Activated T-helper 17 cell treated with anti-CD3 and anti-CD28 coated beads, Interleukin-2, amount 50 U/mL, for 72 hours (primary cell): ENCODE measurements around the gene PCSK7. TPM values are rescaled to one million over a fixed set of nuclear protein-coding genes. Genes with fewer than 3 reads are reported as not detected.
"Not testable (repeated sequence)": the region's sequence is repeated elsewhere in the genome, so short reads cannot be mapped to it uniquely, and the experiment has no call there.

Source experiments
- ATAC-seq: fragments of 150-1000 bp; cut with Tn5 transposase; replicated peaks from 2 replicates; pipeline ENCODE4 v1.10.0; 2021; ENCODE audit warnings: mild to moderate bottlenecking, moderate library complexity
- H3K27ac Mint-ChIP-seq: one replicate; pipeline ENCODE4 v1.8.0; 2022; ENCODE audit warnings: mixed read lengths
- H3K27me3 Mint-ChIP-seq: one replicate; pipeline ENCODE4 v1.8.0; 2022; ENCODE audit warnings: mixed read lengths
- H3K36me3 Mint-ChIP-seq: one replicate; pipeline ENCODE4 v1.8.0; 2022; ENCODE audit warnings: low read depth, mild to moderate bottlenecking, mixed read lengths
- H3K4me1 Mint-ChIP-seq: one replicate; pipeline ENCODE4 v1.8.0; 2022; ENCODE audit warnings: mixed read lengths
- H3K4me3 Mint-ChIP-seq: one replicate; pipeline ENCODE4 v1.8.0; 2022; ENCODE audit warnings: mild to moderate bottlenecking, mixed read lengths
- H3K9me3 Mint-ChIP-seq: one replicate; pipeline ENCODE4 v1.8.0; 2022; ENCODE audit warnings: mixed read lengths
- total RNA-seq, 2 donors: library from RNA; stranded (reverse); gene quantifications; one replicate each; pipeline ENCODE4 v1.2.3, GENCODE V29; 2022

PCSK7 gene
- total RNA-seq, 2 donors from 2014 or later: 101 to 106 TPM

DNA sequence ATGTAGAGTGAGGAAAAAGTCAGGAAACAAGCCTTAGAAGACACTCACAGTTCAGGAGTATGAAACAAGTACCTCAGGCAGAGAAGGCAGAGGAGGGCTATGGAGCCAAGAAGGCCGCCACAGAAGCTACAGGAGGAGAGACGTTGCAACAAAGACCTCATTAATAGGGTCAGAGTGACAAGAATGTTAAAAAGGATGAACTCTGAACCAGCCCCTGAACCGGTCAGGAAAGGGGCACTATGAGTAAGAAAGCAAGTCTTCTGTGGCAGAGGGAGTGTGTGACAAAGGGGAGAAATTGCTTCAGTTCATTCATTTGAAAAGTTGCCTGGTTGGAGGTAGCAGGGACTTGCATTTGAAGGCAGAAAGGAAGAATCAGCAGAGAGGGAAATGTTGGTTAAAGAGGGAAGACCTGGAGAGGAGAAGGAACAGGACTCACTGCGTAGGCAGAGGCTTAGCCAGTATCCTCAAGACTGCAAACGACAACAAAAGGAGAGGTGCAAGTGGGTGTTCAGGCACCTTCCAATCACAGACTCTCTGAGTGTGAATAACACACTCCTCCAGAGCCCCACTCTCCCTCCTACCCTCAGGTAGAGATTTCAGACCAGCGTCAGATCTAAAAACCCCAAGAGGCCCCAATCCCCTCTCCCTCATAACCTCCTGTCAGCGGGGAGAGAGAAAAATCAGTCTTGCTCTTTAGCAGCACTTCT is 17.3 kb downstream of the PCSK7 start:
- Mint-ChIP-seq H3K4me3 (no peak overlapping the region), H3K4me1 (peaks cover 10% of the 10 kb centered on the region), H3K36me3 (peaks cover 100% of the 10 kb centered on the region), H3K9me3 (no peaks in the 10 kb centered on the region), H3K27me3 (no peaks in the 10 kb centered on the region), H3K27ac (peak overlapping the region; percentile 28)
- no peak for ATAC-seq

DNA sequence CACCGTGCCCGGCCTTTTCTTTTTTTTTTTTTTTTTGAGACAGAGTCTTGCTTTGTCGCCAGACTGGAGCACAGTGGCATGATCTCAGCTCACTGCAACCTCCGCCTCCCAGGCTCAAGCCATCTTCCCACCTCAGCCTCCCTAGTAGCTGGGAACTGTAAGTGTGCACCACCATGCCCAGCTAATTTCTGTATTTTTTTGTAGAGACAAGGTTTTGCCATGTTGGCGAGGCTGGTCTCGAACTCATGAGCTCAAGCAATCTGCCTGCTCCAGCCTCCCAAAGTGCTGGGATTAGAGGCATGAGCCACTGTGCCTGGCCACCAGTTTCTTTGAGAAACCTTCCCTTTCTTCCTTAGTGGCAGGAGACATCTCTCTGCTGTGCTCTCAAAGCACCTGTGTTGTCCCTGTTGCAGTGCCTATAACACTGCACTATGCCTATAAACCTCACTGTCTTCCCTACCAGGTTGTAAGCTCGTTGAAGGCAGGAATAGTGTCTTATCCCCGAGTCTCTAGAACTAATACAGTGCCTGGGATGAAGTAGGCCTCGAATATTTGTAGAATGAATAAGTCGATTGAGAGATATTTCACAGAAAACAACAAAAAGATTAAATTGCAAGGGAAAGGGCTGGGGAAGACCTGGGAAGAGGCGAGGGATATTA is 19.0 kb downstream of the PCSK7 start:
- H3K27ac Mint-ChIP-seq: no peak overlapping the region
- H3K4me3 Mint-ChIP-seq: no peak overlapping the region
- H3K36me3 Mint-ChIP-seq: peaks cover 88% of the 10 kb centered on the region
- ATAC-seq: no peak
- peaks cover 6% of the 10 kb centered on the region for H3K4me1 Mint-ChIP-seq
- no peaks in the 10 kb centered on the region for H3K9me3 Mint-ChIP-seq
- H3K27me3 Mint-ChIP-seq: no peaks in the 10 kb centered on the region

DNA sequence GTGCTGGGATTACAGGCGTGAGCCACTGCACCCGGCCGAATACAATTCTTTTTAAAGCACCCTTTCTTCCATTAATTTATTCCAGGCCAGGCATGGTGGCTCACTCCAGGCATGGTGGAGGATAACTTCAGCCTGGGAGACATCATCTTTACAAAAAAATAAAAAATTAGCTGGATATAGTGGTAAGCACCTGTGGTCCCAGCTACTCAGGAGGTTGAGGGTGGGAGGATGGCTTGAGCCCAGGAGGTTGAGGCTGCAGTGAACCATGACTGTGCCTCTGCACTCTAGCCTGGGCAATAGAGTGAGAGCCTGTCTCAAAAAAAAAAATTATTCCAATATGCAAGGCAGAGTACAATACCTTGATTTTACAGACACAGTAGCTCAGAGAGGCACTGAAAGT is 21.3 kb downstream of the PCSK7 start:
- no peak overlapping the region for H3K4me3 Mint-ChIP-seq
- H3K27ac Mint-ChIP-seq: no peak overlapping the region
- ATAC-seq: no peak
- H3K4me1 Mint-ChIP-seq: peaks cover 6% of the 10 kb centered on the region
- H3K9me3 Mint-ChIP-seq: no peaks in the 10 kb centered on the region
- peaks cover 73% of the 10 kb centered on the region for H3K36me3 Mint-ChIP-seq
- H3K27me3 Mint-ChIP-seq: no peaks in the 10 kb centered on the region

DNA sequence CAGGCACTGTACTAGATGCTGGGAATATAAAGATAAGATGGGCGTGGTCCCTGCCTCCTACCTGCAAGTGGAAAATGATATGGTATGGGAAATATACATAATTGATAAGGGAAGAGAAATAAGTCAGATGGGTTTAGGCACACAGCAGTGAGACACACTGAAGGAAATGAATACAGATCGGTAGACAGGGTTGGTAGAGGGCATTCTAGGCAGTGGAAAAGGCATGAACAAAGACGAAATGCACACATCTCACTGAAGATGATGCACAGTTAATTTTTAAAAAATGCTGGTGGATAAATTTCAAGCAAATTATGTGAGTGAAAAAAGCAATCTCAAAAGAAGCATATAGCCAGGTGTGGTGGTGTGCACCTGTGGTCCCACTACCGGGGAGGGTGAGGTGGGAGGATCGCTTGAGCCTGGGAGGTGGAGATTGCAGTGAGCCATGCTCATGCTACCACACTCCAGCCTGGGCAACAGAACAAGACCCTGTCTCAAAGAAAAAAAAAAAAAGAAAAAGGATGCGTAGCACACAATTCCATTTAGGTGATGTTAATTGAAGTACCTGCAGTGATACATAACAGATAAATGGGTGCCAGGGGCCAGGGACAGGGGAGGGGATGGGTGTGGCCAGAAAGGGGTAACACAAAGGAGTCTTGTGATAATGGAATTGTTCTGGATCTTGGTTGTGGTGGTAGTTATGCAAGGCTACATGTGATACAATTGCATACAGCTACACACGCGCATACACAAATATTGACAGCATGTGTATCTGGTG is 22.3 kb downstream of the PCSK7 start:
- H3K4me3 Mint-ChIP-seq, H3K4me1 Mint-ChIP-seq, H3K27ac Mint-ChIP-seq, ATAC-seq, H3K27me3 Mint-ChIP-seq, H3K9me3 Mint-ChIP-seq: not testable (repeated sequence)
- H3K36me3 Mint-ChIP-seq: peaks cover 73% of the 10 kb centered on the region

DNA sequence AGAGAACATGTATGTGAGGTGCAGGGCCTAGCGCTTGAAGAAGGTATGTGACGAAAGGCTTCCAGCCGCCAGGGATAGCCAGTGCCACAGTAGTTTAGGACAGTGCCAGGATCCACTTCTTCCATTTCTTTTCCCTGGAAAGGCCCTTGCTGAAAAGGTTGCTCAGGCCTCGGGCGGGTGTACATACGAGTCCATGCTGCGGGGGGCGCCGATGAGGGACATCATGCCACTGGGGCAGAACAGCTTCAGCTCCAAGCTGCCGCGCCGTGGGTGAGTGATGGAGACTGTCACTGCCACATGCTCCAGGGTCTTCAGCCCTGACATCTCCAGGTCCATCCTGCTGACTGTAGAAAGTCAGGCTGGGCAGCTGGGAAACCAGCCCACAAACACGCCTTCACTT is 23.2 kb downstream of the PCSK7 start:
- not testable (repeated sequence) for H3K4me1 Mint-ChIP-seq, H3K4me3 Mint-ChIP-seq, ATAC-seq, H3K27me3 Mint-ChIP-seq, H3K27ac Mint-ChIP-seq, H3K9me3 Mint-ChIP-seq
- peaks cover 73% of the 10 kb centered on the region for H3K36me3 Mint-ChIP-seq

DNA sequence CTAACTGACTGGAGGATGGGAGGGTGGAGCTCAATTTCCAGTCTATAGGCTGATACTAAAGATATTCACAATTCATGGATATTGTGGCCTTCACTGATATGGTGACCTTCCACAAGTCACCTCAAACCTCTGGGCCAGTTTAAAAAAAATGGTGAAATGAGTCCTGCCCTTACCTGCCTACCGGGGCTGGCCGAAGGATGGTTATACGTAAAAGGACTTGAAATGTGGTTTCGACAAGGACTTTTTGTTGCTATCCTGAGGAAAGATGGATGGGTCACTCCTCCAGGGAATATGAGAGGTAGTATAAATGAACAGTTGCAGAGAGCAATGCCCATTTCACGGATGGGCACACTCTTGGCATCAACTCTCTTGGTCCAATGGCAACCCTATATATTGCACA is 24.4 kb downstream of the PCSK7 start:
- not testable (repeated sequence) for H3K27me3 Mint-ChIP-seq, H3K4me3 Mint-ChIP-seq, H3K9me3 Mint-ChIP-seq, H3K4me1 Mint-ChIP-seq, H3K27ac Mint-ChIP-seq, ATAC-seq
- peaks cover 70% of the 10 kb centered on the region for H3K36me3 Mint-ChIP-seq

DNA sequence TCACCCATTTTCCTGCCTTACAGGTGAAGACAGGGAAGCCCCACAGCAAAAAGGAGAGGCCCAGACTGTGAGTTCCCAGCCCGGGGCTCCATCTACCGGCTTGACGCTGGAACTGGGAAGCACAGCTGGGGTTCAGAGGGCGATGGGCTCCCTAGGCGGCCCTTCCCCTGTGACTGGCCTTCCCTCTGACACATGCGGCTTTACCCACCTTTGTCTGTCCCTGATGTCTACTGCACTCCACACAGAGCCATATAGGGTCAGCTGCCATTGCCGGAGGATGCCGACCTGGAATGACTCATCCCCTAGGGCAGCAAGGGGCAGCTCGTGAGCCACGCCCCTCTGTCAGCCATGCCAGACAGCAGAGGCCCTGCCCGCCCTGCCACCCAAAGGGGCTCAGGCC is 25.0 kb downstream of the PCSK7 start:
- H3K4me3 Mint-ChIP-seq, ATAC-seq, H3K4me1 Mint-ChIP-seq, H3K27me3 Mint-ChIP-seq, H3K9me3 Mint-ChIP-seq, H3K27ac Mint-ChIP-seq: not testable (repeated sequence)
- H3K36me3 Mint-ChIP-seq: peaks cover 64% of the 10 kb centered on the region

DNA sequence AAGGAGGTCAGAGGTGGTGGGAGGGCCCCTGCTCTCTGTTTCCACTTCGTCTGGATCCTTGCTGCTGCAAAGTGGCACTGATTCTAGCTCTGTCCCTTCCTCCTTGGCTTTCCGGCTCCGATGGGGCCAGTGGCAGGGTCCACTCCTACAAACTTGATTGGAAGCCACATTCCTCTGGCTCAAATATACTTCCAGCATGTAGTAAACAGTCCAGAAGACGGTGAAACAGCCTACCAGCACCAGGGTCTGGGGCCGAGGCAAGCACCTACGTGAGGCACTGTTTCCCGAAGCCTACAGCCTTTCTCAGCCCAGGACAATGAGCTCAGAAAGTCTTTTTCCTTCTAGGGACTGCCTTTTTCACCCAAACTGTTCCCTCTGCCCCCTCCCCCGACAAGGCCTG is 25.8 kb downstream of the PCSK7 start:
- not testable (repeated sequence) for H3K27me3 Mint-ChIP-seq, H3K4me3 Mint-ChIP-seq, H3K4me1 Mint-ChIP-seq, ATAC-seq, H3K9me3 Mint-ChIP-seq, H3K27ac Mint-ChIP-seq
- H3K36me3 Mint-ChIP-seq: peaks cover 56% of the 10 kb centered on the region

DNA sequence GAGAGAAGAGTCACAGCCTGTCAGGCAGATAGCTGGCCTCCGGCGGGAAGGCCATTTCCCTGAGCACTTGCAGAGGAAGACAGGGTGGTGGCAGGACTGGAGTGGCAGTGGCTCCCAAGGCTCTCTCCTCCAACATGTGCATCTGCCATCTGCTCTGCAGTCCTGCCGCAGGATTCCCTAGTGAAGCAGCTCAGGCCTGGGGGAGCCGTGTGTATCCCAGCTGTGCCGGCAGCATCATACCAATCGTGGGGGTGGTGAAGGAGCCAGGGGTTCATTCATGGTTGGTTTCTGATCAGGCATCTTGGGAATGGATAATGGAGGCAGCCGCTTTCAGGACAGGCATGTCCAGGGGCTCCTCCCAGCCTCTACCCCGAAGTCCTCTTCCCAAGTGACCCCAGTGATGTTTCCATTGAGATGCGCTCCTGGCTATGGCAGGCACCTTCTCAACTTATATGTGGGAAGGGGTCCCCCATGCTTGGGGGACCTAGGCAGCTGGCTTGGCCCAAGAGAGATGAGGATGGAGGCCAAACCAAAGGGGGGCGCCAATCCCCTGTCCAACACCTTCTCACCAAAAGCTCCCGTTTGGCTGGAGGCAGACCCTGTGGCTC is 26.6 kb downstream of the PCSK7 start:
- Mint-ChIP-seq H3K4me1 (no peaks in the 10 kb centered on the region), H3K36me3 (peaks cover 48% of the 10 kb centered on the region), H3K27ac (peak overlapping the region; percentile 2), H3K27me3 (no peaks in the 10 kb centered on the region), H3K4me3 (no peak overlapping the region), H3K9me3 (no peaks in the 10 kb centered on the region)
- no peak for ATAC-seq

DNA sequence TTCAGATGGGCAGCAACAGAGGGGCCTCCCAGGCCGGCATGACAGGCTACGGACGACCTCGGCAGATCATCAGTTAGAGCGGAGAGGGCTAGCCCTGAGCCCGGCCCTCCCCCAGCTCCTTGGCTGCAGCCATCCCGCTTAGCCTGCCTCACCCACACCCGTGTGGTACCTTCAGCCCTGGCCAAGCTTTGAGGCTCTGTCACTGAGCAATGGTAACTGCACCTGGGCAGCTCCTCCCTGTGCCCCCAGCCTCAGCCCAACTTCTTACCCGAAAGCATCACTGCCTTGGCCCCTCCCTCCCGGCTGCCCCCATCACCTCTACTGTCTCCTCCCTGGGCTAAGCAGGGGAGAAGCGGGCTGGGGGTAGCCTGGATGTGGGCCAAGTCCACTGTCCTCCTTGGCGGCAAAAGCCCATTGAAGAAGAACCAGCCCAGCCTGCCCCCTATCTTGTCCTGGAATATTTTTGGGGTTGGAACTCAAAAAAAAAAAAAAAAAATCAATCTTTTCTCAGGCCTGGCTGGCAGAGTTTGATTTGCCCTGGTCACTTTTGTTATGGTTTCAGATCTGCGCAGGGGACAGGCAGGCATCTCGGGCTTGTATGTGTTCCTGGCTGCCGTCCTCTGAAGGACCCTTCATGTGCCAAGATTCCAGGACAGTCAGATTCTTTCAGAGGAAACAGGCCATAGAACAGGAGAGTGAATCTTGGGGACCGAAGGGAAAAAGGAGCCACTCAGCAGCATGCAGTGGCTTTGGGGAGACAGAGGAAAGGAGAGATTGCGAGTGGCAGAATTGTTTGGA is 27.4 kb downstream of the PCSK7 start:
- Mint-ChIP-seq H3K27me3 (no peaks in the 10 kb centered on the region), H3K27ac (peak overlapping the region; percentile 2), H3K9me3 (no peaks in the 10 kb centered on the region), H3K36me3 (peaks cover 40% of the 10 kb centered on the region), H3K4me3 (no peak overlapping the region), H3K4me1 (no peaks in the 10 kb centered on the region)
- ATAC-seq: no peak

DNA sequence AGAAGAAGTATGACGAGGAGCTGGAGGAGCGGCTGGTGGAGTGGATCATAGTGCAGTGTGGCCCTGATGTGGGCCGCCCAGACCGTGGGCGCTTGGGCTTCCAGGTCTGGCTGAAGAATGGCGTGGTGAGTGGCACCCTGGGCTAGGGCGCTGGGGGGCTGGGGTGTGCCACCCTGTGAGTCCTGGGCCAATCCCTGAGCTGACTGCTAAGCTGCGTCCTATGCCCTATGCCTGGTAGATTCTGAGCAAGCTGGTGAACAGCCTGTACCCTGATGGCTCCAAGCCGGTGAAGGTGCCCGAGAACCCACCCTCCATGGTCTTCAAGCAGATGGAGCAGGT is 28.8 kb downstream of the PCSK7 start:
- no peak for ATAC-seq
- Mint-ChIP-seq H3K27me3 (no peaks in the 10 kb centered on the region), H3K9me3 (no peaks in the 10 kb centered on the region), H3K4me3 (no peak overlapping the region), H3K27ac (peak overlapping the region; percentile 58), H3K4me1 (no peaks in the 10 kb centered on the region), H3K36me3 (peaks cover 35% of the 10 kb centered on the region)

DNA sequence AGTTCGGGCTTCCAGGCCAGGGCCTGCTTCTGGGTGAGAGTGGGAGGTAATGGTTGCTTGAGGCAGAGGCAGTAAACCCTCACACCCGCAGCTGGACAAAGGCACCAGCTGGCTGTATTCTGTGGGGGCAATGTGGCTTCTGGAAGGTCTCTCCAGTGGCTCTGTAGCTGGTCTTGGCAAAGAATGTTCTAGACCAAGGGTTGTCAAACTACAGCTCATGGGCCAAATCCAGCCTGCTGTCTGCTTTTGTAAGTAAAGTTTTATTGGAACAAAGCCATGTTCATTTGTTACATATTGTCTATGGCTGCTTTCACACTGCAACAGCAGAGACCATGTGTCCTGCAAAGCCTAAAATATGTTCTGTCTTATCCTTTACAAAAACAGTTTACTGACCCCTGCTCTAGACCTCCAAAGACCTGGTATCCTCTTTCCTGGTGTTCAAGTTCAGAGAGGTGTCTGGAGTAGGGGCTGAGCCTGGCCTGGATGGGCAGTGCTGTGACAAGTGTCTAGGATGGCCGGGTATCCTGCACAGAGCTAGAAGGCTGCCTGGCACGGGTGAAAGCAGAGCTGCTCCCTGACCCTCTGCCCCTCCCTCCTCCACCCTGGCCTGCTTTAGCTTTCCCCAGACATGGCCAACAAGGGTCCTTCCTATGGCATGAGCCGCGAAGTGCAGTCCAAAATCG is 29.3 kb downstream of the PCSK7 start:
- ATAC-seq: no peak
- H3K27ac Mint-ChIP-seq: peak overlapping the region; percentile 58
- no peaks in the 10 kb centered on the region for H3K27me3 Mint-ChIP-seq
- no peaks in the 10 kb centered on the region for H3K4me1 Mint-ChIP-seq
- H3K4me3 Mint-ChIP-seq: no peak overlapping the region
- peaks cover 35% of the 10 kb centered on the region for H3K36me3 Mint-ChIP-seq
- no peaks in the 10 kb centered on the region for H3K9me3 Mint-ChIP-seq

DNA sequence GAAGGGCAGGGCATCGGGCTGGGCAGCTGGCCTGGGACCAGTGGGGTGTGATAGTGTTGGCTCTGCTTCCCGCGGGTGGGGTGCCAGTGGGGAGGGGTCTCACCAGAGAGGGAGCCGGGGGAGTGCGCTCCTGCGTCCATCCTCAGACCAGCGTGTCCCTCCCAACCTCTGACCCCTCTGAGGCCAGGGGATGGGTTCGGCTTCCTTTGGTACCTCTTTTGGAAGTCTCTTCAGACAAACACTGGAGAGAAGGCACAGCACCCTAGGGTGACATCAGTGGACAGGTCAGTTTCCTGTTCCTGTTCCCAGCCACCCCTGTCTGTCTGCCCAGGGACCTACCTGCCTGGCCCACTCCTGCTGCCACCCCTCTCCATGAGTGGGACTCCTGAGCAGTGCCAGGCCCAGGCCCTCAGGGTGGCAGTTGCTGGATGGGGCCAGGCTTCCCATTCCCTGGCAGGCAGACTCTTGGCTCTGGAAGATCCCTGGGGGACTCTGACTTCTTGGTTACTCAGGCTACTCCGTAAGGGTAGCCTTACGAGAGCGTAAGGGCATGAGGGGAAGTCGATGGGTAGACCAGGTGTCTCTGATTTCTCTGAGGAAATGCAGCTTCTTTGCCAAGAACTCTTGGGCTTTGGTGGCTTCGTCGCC is 30.1 kb downstream of the PCSK7 start:
- H3K27ac Mint-ChIP-seq: no peak overlapping the region
- ATAC-seq: no peak
- H3K36me3 Mint-ChIP-seq: peaks cover 35% of the 10 kb centered on the region
- H3K4me1 Mint-ChIP-seq: no peaks in the 10 kb centered on the region
- H3K9me3 Mint-ChIP-seq: no peaks in the 10 kb centered on the region
- H3K4me3 Mint-ChIP-seq: no peak overlapping the region
- no peaks in the 10 kb centered on the region for H3K27me3 Mint-ChIP-seq
